K562 (cell line): Measurements from ENCODE around the gene NR1I3. TPM values are rescaled to one million over a fixed set of nuclear protein-coding genes. Genes with fewer than 3 reads are reported as not detected.

Experiments used
- ATAC-seq: fragments of 200-7000 bp; cut with Tn5 transposase; 3 replicates; pipeline ENCODE4 v1.9.1; 2020; ENCODE audit warnings: moderate library complexity
- BruUV-seq: library from RNA; stranded (reverse); fragments of 400-500 nt; replicated peaks from 2 replicates; lab custom pipeline; 2021; lab: Mats Ljungman, UMichigan
- CTCF ChIA-PET: fragments of 300-600 bp; formaldehyde crosslinking; extraction: SDS; loops from one replicate; lab custom pipeline; 2021; ENCODE audit warnings: low intra/inter-chr PET ratio; lab: Yijun Ruan, JAX
- POLR2A ChIA-PET: fragments of 300-600, 350-650 bp; sonication (Branson Sonifier 250); formaldehyde crosslinking; extraction: SDS; loops from one replicate; lab custom pipeline; 2021; ENCODE audit warnings: antibody characterized with exemption, inconsistent platforms; lab: Yijun Ruan, JAX
- DNase-seq, 4 experiments: peaks; one replicate each; pipeline versions ENCODE4 v3.0.0 to v3.0.0-alpha.2; 2011 to 2018; ENCODE audit warnings: low spot score in 3 of 4, mixed read lengths in 3 of 4; ENCODE audit errors: extremely low read depth in 1 of 4
- FAIRE-seq: peaks from 2 replicates; lab custom pipeline; 2011; peaks lifted over from hg19 to GRCh38; lab: Jason Lieb, UNC
- H2AFZ ChIP-seq: 2 replicates; pipeline ENCODE4 v1.6.0; 2011; ENCODE audit warnings: low read depth, low read length, control low read depth, inconsistent platforms
- H3K27ac ChIP-seq: fragments of 200-600 bp; 3 replicates; pipeline ENCODE4 v1.8.0; 2011; ENCODE audit warnings: low read depth, mild to moderate bottlenecking, control low read depth, inconsistent platforms, low read length, moderate library complexity, mixed read lengths; ENCODE audit errors: extremely low read depth
- H3K27me3 ChIP-seq, 2 experiments: fragments of 300-600 bp in 1 of 2; 2 replicates in 1 of 2; 3 replicates in 1 of 2; pipeline versions ENCODE4 v1.6.0 to v1.8.0; 2011; ENCODE audit warnings: inconsistent platforms in 2 of 2, low read length in 2 of 2, mild to moderate bottlenecking in 1 of 2, mixed read lengths in 1 of 2, moderate library complexity in 1 of 2; ENCODE audit not compliant: control insufficient read depth in 2 of 2, insufficient read depth in 2 of 2
- H3K36me3 ChIP-seq: fragments of 300-600 bp; 3 replicates; pipeline ENCODE4 v1.8.0; 2011; ENCODE audit warnings: mild to moderate bottlenecking, low read length, inconsistent platforms; ENCODE audit not compliant: control insufficient read depth, insufficient read depth
- H3K4me1 ChIP-seq, 2 experiments: fragments of 200-600 bp in 1 of 2; replicated peaks in 1 of 2; 2 replicates in 1 of 2; 3 replicates in 1 of 2; pipeline versions ENCODE4 v1.5.1 to v1.8.0; 2011; ENCODE audit warnings: inconsistent platforms in 2 of 2, low read length in 2 of 2, mild to moderate bottlenecking in 1 of 2, mixed read lengths in 1 of 2, moderate library complexity in 1 of 2; ENCODE audit not compliant: control insufficient read depth in 2 of 2, insufficient read depth in 2 of 2
- H3K4me2 ChIP-seq: 2 replicates; pipeline ENCODE4 v1.6.1; 2011; ENCODE audit warnings: low read length, control low read depth, inconsistent platforms, mixed read lengths; ENCODE audit not compliant: insufficient read depth
- H3K4me3 ChIP-seq: fragments of 200-600 bp; sonication (generic), shearing (Covaris generic); 2 replicates; pipeline ENCODE4 v1.5.1; 2016; ENCODE audit warnings: control low read depth, inconsistent platforms
- H3K79me2 ChIP-seq: fragments of 200-600 bp; 3 replicates; pipeline ENCODE4 v1.8.0; 2011; ENCODE audit warnings: low read length, inconsistent platforms; ENCODE audit not compliant: control insufficient read depth, insufficient read depth
- H3K9ac ChIP-seq, 2 experiments: 2 replicates each; pipeline versions ENCODE4 v1.6.0 to v1.6.1; 2011; ENCODE audit warnings: low read depth in 2 of 2, low read length in 2 of 2, control low read depth in 1 of 2, inconsistent platforms in 1 of 2, mild to moderate bottlenecking in 1 of 2, mixed read lengths in 1 of 2; ENCODE audit not compliant: insufficient read depth in 1 of 2
- H3K9me1 ChIP-seq: one replicate; pipeline ENCODE4 v1.6.0; 2011; ENCODE audit warnings: inconsistent platforms, mild to moderate bottlenecking, low read length, moderate library complexity; ENCODE audit not compliant: control insufficient read depth, insufficient read depth
- H3K9me3 ChIP-seq: replicated peaks from 2 replicates; pipeline ENCODE4 v1.5.1; 2011; ENCODE audit warnings: low read depth, low read length, inconsistent platforms; ENCODE audit not compliant: control insufficient read depth, insufficient read depth
- H4K20me1 ChIP-seq: replicated peaks from 2 replicates; pipeline ENCODE4 v1.6.1; 2011; ENCODE audit warnings: low read length, inconsistent platforms, mixed read lengths; ENCODE audit not compliant: control insufficient read depth, insufficient read depth
- HOXB6 ChIP-seq: fragments of 250-450 bp; sonication (Bioruptor Pico); IDR thresholded peaks from 2 replicates; pipeline ENCODE4 v1.5.1; 2022; ENCODE audit warnings: mild to moderate bottlenecking, borderline replicate concordance
- IRF2 ChIP-seq: sonication (generic); formaldehyde crosslinking; IDR thresholded peaks from 2 replicates; pipeline ENCODE4 v1.8.1; 2022; ENCODE audit warnings: mild to moderate bottlenecking, missing genetic modification reagents
- NFATC3 ChIP-seq: fragments of 450-650 bp; IDR thresholded peaks from 2 replicates; pipeline ENCODE4 v1.6.1; 2017; ENCODE audit warnings: mild to moderate bottlenecking
- RAD21 ChIP-seq, 2 experiments: fragments of 250-450 bp in 1 of 2; fragments of 450-650 bp in 1 of 2; sonication (Bioruptor Pico) in 1 of 2; formaldehyde crosslinking in 1 of 2; IDR thresholded peaks in 1 of 2; conservative IDR thresholded peaks in 1 of 2; 2 replicates each; pipeline versions ENCODE4 v1.4.0 to v1.8.0; 2020 to 2022; ENCODE audit warnings: mild to moderate bottlenecking in 2 of 2, moderate library complexity in 1 of 2
- TBP ChIP-seq: optimal IDR thresholded peaks from 2 replicates; pipeline ENCODE3; 2011; ENCODE audit warnings: low read depth, low read length, improper control_type of control experiment
- TSHZ1 ChIP-seq: fragments of 250-450 bp; sonication (Bioruptor Pico); IDR thresholded peaks from 2 replicates; pipeline ENCODE4 v1.4.0; 2020; ENCODE audit warnings: mild to moderate bottlenecking, moderate library complexity
- WGBS: fragments of 100-300 bp; shearing (Covaris generic); methylation state at CpG from one replicate; pipeline ENCODE4 v1.1.6; 2016; ENCODE audit warnings: low coverage, mixed read lengths; ENCODE audit not compliant: insufficient coverage; ENCODE audit errors: missing lambda C conversion rate; 5-methylcytosine and 5-hydroxymethylcytosine counted together
- in situ Hi-C: fragments of 300-500 bp; cut with MboI; formaldehyde crosslinking; loops from 4 replicates; pipeline ENCODE4 v1.15.0; 2018; ENCODE audit warnings: inconsistent platforms, mixed read lengths
- intact Hi-C: fragments of 100-400 bp; cut with micrococcal nuclease; formaldehyde crosslinking; loops from 2 replicates; pipeline ENCODE4 v1.14.2; 2022
- polyA plus RNA-seq, 8 experiments: library from polyadenylated mRNA; depleted of rRNA in 4 of 8; stranded (reverse) in 5 of 8; unstranded in 3 of 8; fragments of >200 nt; fragmentation: Nextera tagmentation in 2 of 8; fragmentation: Illumina TruSeq in 1 of 8; extraction: Ambion mirVana in 2 of 8; extraction: Trizol in 1 of 8; gene quantifications; 2 replicates each; pipeline versions ENCODE4 v1.2.1 to v1.2.3, GENCODE V29; 2011 to 2014; ENCODE audit warnings: inconsistent platforms in 1 of 8, missing spikeins in 1 of 8
- total RNA-seq, 7 experiments: library from RNA; depleted of rRNA in 6 of 7; stranded (reverse); fragments of >200 nt in 6 of 7; fragmentation: Illumina TruSeq in 2 of 7; extraction: Trizol in 2 of 7; gene quantifications; 2 replicates each; pipeline versions ENCODE4 v1.2.1 to v1.2.3, GENCODE V29; 2011 to 2021; ENCODE audit warnings: low replicate concordance in 1 of 7
- TF ChIP-seq, protein P1 (sequence below), 2 experiments: fragments of 450-650 bp; formaldehyde crosslinking in 1 of 2; IDR thresholded peaks; 2 replicates each; pipeline versions ENCODE4 v1.4.0 to v1.6.1; 2014 to 2020; ENCODE audit warnings: mild to moderate bottlenecking in 2 of 2, borderline replicate concordance in 1 of 2, low read depth in 1 of 2

The NR1I3 gene
- total and polyA plus RNA-seq, 9 of the 15 experiments (the other 6 are each of a cell fraction or from before 2014, with no cell fraction given) = 0.11 TPM; not detected in 8

GRCh38 chr1:161230762-161231161, 7.2 kb downstream of the NR1I3 start (continued):
- TF ChIP-seq TSHZ1 (CRISPR knock-in tag) (no peak), TBP (no peak), NFATC3 (no peak)

GRCh38 chr1:161229896-161230295, 8.1 kb downstream of the NR1I3 start:
- peaks cover 37% of the 10 kb centered on the region for H3K36me3 ChIP-seq
- no TSS peak for BruUV-seq
- ChIA-PET POLR2A (interaction anchor here (0.5 to 1.9 kb wide), 5 partner anchors 9 to 205 kb away, joined by 3 to 5 read pairs (median 3); no protein-coding TSS in a partner anchor), CTCF (interaction anchor here (1.3 kb wide), 1 partner anchor 152 kb away, joined by 6 read pairs; no protein-coding TSS in a partner anchor)
- H3K79me2 ChIP-seq = peaks cover 19% of the 10 kb centered on the region
- peaks cover 12 to 20% of the 10 kb centered on the region in 2 experiments; a peak in 4 of 5 replicates for H3K4me1 ChIP-seq
- no peak for ATAC-seq
- no peaks in the 10 kb centered on the region for H3K9me1 ChIP-seq
- in situ Hi-C loops = loop anchor here (5.0 kb wide), 2 partner anchors 62 to 152 kb away; no protein-coding TSS in a partner anchor
- 77% methylated on average over 3 of the region's 3 CpGs for WGBS
- H3K27ac ChIP-seq = no peak overlapping the region
- H3K9ac ChIP-seq = no peak overlapping the region
- no peak overlapping the region for H3K4me2 ChIP-seq
- intact Hi-C loops = loop anchor here (5.0 kb wide), 1 partner anchor 137 kb away; the partner anchor contains the start of gene CFAP126
- no peaks in the 10 kb centered on the region for H3K9me3 ChIP-seq
- no peaks in the 10 kb centered on the region for H3K27me3 ChIP-seq
- FAIRE-seq = no peak
- DNase-seq = no peak
- no peak overlapping the region for H3K4me3 ChIP-seq
- H2AFZ ChIP-seq = no peak overlapping the region
- H4K20me1 ChIP-seq = no peaks in the 10 kb centered on the region
- TF ChIP-seq IRF2 (CRISPR knock-in tag) (no peak), RAD21 (CRISPR knock-in tag; conservative IDR thresholded peaks at IDR 0.05 in 1 of 2, IDR thresholded peaks at IDR 0.05 in 1 of 2) (peak in 1 of 2 experiments; percentile 33; a peak in 1 of 4 replicates), HOXB6 (CRISPR knock-in tag) (no peak)
- TF ChIP-seq, protein P1, sequence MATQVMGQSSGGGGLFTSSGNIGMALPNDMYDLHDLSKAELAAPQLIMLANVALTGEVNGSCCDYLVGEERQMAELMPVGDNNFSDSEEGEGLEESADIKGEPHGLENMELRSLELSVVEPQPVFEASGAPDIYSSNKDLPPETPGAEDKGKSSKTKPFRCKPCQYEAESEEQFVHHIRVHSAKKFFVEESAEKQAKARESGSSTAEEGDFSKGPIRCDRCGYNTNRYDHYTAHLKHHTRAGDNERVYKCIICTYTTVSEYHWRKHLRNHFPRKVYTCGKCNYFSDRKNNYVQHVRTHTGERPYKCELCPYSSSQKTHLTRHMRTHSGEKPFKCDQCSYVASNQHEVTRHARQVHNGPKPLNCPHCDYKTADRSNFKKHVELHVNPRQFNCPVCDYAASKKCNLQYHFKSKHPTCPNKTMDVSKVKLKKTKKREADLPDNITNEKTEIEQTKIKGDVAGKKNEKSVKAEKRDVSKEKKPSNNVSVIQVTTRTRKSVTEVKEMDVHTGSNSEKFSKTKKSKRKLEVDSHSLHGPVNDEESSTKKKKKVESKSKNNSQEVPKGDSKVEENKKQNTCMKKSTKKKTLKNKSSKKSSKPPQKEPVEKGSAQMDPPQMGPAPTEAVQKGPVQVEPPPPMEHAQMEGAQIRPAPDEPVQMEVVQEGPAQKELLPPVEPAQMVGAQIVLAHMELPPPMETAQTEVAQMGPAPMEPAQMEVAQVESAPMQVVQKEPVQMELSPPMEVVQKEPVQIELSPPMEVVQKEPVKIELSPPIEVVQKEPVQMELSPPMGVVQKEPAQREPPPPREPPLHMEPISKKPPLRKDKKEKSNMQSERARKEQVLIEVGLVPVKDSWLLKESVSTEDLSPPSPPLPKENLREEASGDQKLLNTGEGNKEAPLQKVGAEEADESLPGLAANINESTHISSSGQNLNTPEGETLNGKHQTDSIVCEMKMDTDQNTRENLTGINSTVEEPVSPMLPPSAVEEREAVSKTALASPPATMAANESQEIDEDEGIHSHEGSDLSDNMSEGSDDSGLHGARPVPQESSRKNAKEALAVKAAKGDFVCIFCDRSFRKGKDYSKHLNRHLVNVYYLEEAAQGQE (IDR thresholded peaks at IDR 0.05; ENCODE audit: borderline replicate concordance) = peak; percentile 25; the same call in 1 of the 2 replicates
- TF ChIP-seq, protein P1 (CRISPR knock-in tag; IDR thresholded peaks at IDR 0.05; ENCODE audit: low read depth) = no peak
